Measurements from ENCODE around the gene NR1H3. TPM values are rescaled to one million over a fixed set of nuclear protein-coding genes. Genes with fewer than 3 reads are reported as not detected.

NR1H3 gene
- total RNA-seq, 1 donor from 2014 or later, result 49.2 TPM

DNA sequence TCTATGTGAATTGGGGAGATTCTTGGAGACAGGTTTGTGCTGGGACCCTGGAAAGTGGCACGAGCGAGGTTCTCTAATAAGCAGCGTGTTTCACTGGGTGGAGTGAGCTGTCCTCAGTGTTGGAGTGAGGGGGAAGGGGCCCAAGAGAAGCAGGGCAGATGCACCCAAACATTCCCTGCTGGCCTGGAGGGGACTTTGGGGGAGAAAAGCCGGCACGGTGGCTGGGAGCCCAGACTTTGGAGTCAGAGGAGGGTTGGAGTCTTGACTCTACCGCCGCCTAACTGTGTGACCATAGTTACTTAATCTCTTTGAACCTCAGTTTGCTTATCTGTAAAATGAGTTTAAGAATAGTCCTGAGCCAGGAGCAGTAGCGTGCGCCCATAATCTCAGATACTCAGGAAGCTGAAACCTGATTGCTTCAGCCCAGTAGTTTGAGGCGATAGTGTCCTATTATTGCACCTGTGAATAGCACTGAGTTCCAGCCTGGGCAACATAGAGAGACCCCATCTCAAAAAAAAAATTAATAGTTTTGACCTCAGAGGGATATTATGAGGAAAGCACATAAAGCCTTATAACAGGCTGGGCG lies 614 bp downstream of the NR1H3 start:
- intact Hi-C loops (cut with DNase I), result no loop called here
- Histone ChIP-seq H3K27me3 (ENCODE audit: low read depth) (no peaks in the 10 kb centered on the region), H3K9me3 (no peaks in the 10 kb centered on the region), H3K4me1 (peaks cover 66% of the 10 kb centered on the region), H3K4me3 (peak overlapping the region; percentile 52), H3K36me3 (peaks cover 7% of the 10 kb centered on the region), H3K27ac (peak overlapping the region; percentile 74)
- TF ChIP-seq, protein P1, sequence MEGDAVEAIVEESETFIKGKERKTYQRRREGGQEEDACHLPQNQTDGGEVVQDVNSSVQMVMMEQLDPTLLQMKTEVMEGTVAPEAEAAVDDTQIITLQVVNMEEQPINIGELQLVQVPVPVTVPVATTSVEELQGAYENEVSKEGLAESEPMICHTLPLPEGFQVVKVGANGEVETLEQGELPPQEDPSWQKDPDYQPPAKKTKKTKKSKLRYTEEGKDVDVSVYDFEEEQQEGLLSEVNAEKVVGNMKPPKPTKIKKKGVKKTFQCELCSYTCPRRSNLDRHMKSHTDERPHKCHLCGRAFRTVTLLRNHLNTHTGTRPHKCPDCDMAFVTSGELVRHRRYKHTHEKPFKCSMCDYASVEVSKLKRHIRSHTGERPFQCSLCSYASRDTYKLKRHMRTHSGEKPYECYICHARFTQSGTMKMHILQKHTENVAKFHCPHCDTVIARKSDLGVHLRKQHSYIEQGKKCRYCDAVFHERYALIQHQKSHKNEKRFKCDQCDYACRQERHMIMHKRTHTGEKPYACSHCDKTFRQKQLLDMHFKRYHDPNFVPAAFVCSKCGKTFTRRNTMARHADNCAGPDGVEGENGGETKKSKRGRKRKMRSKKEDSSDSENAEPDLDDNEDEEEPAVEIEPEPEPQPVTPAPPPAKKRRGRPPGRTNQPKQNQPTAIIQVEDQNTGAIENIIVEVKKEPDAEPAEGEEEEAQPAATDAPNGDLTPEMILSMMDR (IDR thresholded peaks at IDR 0.05), result no peak
- ATAC-seq (no peak), DNase-seq (no peak)

DNA sequence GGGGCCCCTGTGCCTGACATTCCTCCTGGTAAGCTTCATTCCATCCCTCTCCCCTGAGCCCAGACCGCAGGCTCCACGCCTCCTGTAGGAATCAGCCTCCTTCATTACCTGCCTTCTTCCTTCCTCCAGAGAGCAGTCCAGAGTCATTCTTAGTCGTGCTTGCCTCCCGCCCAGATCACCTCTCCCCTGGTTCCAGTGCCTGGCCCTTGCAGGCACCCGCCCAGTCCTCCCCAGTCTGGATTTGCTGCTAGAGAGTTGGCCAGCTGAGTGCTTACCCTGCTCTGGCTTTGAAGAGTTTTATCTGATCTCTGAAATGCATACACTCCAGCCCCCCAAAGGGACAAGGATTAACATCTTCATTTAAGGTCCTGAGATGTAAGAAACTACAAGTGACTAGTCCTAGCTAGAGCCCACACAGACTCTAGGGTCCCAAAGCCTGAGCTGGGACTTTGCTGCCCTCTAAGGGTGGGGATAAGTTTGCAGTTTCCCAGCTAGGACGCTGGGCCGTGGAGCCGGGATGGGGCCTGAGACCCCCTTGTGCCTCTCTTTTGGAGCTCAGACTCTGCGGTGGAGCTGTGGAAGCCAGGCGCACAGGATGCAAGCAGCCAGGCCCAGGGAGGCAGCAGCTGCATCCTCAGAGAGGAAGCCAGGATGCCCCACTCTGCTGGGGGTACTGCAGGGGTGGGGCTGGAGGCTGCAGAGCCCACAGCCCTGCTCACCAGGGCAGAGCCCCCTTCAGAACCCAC lies 1.6 kb downstream of the NR1H3 start:
- Histone ChIP-seq H3K27ac (no peak overlapping the region), H3K36me3 (peaks cover 7% of the 10 kb centered on the region), H3K4me1 (peaks cover 56% of the 10 kb centered on the region), H3K27me3 (ENCODE audit: low read depth) (no peaks in the 10 kb centered on the region), H3K4me3 (peak overlapping the region; percentile 16), H3K9me3 (no peaks in the 10 kb centered on the region)
- intact Hi-C loops (cut with DNase I), result no loop called here
- TF ChIP-seq, protein P1 (IDR thresholded peaks at IDR 0.05), result peak; percentile 69
- ATAC-seq, result peak; percentile 54 to 70
- peak; percentile 48 for DNase-seq

DNA sequence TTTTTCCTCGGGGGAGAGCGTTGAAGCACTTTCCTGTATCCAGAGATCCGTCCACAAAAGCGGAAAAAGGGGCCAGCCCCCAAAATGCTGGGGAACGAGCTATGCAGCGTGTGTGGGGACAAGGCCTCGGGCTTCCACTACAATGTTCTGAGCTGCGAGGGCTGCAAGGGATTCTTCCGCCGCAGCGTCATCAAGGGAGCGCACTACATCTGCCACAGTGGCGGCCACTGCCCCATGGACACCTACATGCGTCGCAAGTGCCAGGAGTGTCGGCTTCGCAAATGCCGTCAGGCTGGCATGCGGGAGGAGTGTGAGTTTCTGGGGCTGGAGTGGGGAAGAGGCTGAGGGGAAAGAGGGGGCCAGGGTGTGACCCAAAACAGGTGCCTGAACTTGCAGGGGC lies 2.6 kb downstream of the NR1H3 start:
- Histone ChIP-seq H3K4me1 (peaks cover 52% of the 10 kb centered on the region), H3K4me3 (no peak overlapping the region), H3K27me3 (ENCODE audit: low read depth) (no peaks in the 10 kb centered on the region), H3K36me3 (peaks cover 7% of the 10 kb centered on the region), H3K27ac (no peak overlapping the region), H3K9me3 (no peaks in the 10 kb centered on the region)
- intact Hi-C loops (cut with DNase I), result no loop called here
- DNase-seq (peak; percentile 37), ATAC-seq (no peak)
- TF ChIP-seq, protein P1 (IDR thresholded peaks at IDR 0.05), result no peak

DNA sequence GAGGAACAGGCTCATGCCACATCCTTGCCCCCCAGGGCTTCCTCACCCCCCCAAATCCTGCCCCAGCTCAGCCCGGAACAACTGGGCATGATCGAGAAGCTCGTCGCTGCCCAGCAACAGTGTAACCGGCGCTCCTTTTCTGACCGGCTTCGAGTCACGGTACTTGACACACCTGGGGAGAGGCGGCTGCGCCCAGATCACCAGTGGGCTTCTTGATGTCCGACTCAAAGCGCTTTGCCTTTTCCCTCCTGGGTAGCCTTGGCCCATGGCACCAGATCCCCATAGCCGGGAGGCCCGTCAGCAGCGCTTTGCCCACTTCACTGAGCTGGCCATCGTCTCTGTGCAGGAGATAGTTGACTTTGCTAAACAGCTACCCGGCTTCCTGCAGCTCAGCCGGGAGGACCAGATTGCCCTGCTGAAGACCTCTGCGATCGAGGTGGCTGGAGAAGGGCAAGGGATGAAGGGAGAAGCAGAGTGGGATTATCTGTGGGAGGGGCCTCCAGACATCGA lies 3.5 kb downstream of the NR1H3 start:
- H3K4me3 ChIP-seq, result no peak overlapping the region
- H3K9me3 ChIP-seq, result no peaks in the 10 kb centered on the region
- TF ChIP-seq, protein P1 (IDR thresholded peaks at IDR 0.05), result no peak
- peaks cover 47% of the 10 kb centered on the region for H3K4me1 ChIP-seq
- DNase-seq (peak; percentile 37), ATAC-seq (no peak)
- H3K27me3 ChIP-seq (ENCODE audit: low read depth), result no peaks in the 10 kb centered on the region
- intact Hi-C loops (cut with DNase I), result no loop called here
- peaks cover 8% of the 10 kb centered on the region for H3K36me3 ChIP-seq
- H3K27ac ChIP-seq, result no peak overlapping the region

DNA sequence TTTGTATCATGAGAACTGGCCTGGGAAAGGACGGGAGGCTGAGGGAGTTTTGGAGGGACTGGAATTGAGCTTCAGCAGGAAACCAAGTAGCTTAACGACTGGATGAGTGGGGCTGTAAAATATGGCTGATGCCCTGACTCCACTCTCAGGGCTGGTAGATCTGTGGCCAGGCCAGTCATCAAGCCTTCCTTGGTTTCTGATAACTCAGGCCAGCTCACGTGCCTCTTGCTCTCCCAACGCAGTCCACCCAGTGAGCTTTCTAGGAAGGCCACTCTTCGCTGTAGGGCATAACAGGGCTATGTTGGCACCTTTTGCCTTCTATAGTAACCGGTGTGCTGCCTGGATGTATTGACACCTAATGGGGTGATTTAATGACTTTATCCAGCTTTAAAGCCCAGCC lies 6.3 kb downstream of the NR1H3 start:
- no peak overlapping the region for H3K27ac ChIP-seq
- intact Hi-C loops (cut with DNase I), result no loop called here

More for the DNA sequence above, 6.3 kb downstream of the NR1H3 start:
- no peak overlapping the region for H3K4me3 ChIP-seq
- ATAC-seq (no peak), DNase-seq (peak; percentile 6)
- TF ChIP-seq, protein P1 (IDR thresholded peaks at IDR 0.05), result no peak
- H3K4me1 ChIP-seq, result peaks cover 40% of the 10 kb centered on the region
- no peaks in the 10 kb centered on the region for H3K27me3 ChIP-seq (ENCODE audit: low read depth)
- H3K36me3 ChIP-seq, result peaks cover 10% of the 10 kb centered on the region
- H3K9me3 ChIP-seq, result no peaks in the 10 kb centered on the region

Measured in lower lobe of right lung (tissue), 2 donors.